ENCODE measurements around the gene RLN1.
"Not testable (repeated sequence)": the region's sequence is repeated elsewhere in the genome, so short reads cannot be mapped to it uniquely, and the experiment has no call there.

RLN1 gene

GRCh38 chr9:5321601-5322000 lies 18.1 kb downstream of the RLN1 start:
- DNase-seq (ENCODE audit: low read depth): not testable (repeated sequence)

GRCh38 chr9:5321058-5321457 lies 18.6 kb downstream of the RLN1 start:
- DNase-seq (ENCODE audit: low read depth): no peak

GRCh38 chr9:5316406-5316805 lies 23.3 kb downstream of the RLN1 start:
- not testable (repeated sequence) for DNase-seq (ENCODE audit: low read depth)

- DNase-seq (ENCODE audit: low read depth): no peak
Measured at GRCh38 chr9:5315187-5315923, 24.3 kb downstream of the RLN1 start.

GRCh38 chr9:5310851-5311250 lies 28.8 kb downstream of the RLN1 start:
- DNase-seq (ENCODE audit: low read depth): no peak

- no peak for DNase-seq (ENCODE audit: low read depth)
Measured at GRCh38 chr9:5305741-5306140, 33.9 kb downstream of the RLN1 start.

- not testable (repeated sequence) for DNase-seq (ENCODE audit: low read depth)
Measured at GRCh38 chr9:5303840-5304795, 35.6 kb downstream of the RLN1 start, which contains the start of gene RLN2. RLN2 (minus strand) TSS chr9:5304716; CDS start chr9:5304580, 136 bp downstream.

- DNase-seq (ENCODE audit: low read depth): no peak
Measured at GRCh38 chr9:5301544-5301943, 38.1 kb downstream of the RLN1 start.

GRCh38 chr9:5292141-5292540 lies 47.5 kb downstream of the RLN1 start:
- DNase-seq (ENCODE audit: low read depth): no peak

GRCh38 chr9:5288591-5288990 lies 51.1 kb downstream of the RLN1 start:
- DNase-seq (ENCODE audit: low read depth): no peak

GRCh38 chr9:5286262-5286661 lies 53.4 kb downstream of the RLN1 start:
- DNase-seq (ENCODE audit: low read depth): no peak

Data from CMK (cell line).